Immature natural killer cell (primary cell): ENCODE data around the gene ITGAL. TPM values are rescaled to one million over a fixed set of nuclear protein-coding genes. Genes with fewer than 3 reads are reported as not detected.
"Not testable (repeated sequence)": the region's sequence is repeated elsewhere in the genome, so short reads cannot be mapped to it uniquely, and the experiment has no call there.

ENCODE experiments used
- DNase-seq, 3 donors: peaks; one replicate each; pipeline ENCODE4 v3.0.0; 2022; ENCODE audit warnings: mixed read lengths in 1 of 3
- H3K27ac Mint-ChIP-seq, 6 donors: one replicate each; pipeline ENCODE4 v1.8.0; 2020; ENCODE audit warnings: mixed read lengths in 6 of 6, mild to moderate bottlenecking in 5 of 6, inconsistent platforms in 4 of 6, moderate library complexity in 3 of 6
- H3K27me3 Mint-ChIP-seq, 3 donors: one replicate each; pipeline ENCODE4 v1.8.0; 2020 to 2021; ENCODE audit warnings: low read depth in 3 of 3, mild to moderate bottlenecking in 3 of 3, mixed read lengths in 3 of 3, moderate library complexity in 3 of 3, inconsistent platforms in 1 of 3
- H3K36me3 Mint-ChIP-seq, 3 donors: one replicate each; pipeline ENCODE4 v1.8.0; 2020; ENCODE audit warnings: mixed read lengths in 3 of 3, inconsistent platforms in 2 of 3, mild to moderate bottlenecking in 2 of 3
- H3K4me1 Mint-ChIP-seq, 2 donors: one replicate each; pipeline ENCODE4 v1.8.0; 2020; ENCODE audit warnings: inconsistent platforms in 2 of 2, mild to moderate bottlenecking in 2 of 2, mixed read lengths in 2 of 2, moderate library complexity in 1 of 2
- H3K4me3 Mint-ChIP-seq, 5 donors: one replicate each; pipeline ENCODE4 v1.8.0; 2020; ENCODE audit warnings: mild to moderate bottlenecking in 5 of 5, mixed read lengths in 5 of 5, inconsistent platforms in 3 of 5, moderate library complexity in 3 of 5
- H3K9me3 Mint-ChIP-seq, 6 donors: one replicate each; pipeline ENCODE4 v1.8.0; 2020; ENCODE audit warnings: mild to moderate bottlenecking in 6 of 6, mixed read lengths in 6 of 6, inconsistent platforms in 4 of 6, moderate library complexity in 3 of 6
- polyA plus RNA-seq, 3 donors: library from polyadenylated mRNA; unstranded; fragments of 300-500 nt; fragmentation: Illumina TruSeq; gene quantifications; one replicate each; pipeline ENCODE4 v1.2.3, GENCODE V29; 2021

ITGAL gene
- polyA plus RNA-seq, 3 donors from 2014 or later, result 218 to 488 (median 238) TPM

GRCh38 chr16:30527635-30528178 lies 55.2 kb downstream of the ITGAL start:
- peak overlapping the region; percentile 62 to 89 (median 82) for H3K27ac Mint-ChIP-seq
- no peaks in the 10 kb centered on the region for H3K9me3 Mint-ChIP-seq
- peak overlapping the region; percentile 73 to 87 (median 84) for H3K4me3 Mint-ChIP-seq
- peaks cover 18 to 21% of the 10 kb centered on the region in 2 donors for H3K4me1 Mint-ChIP-seq
- peaks cover 0 to 4% (median 0%) of the 10 kb centered on the region in 3 donors for H3K36me3 Mint-ChIP-seq
- no peak for DNase-seq
- peaks cover 2 to 4% (median 2%) of the 10 kb centered on the region in 3 donors for H3K27me3 Mint-ChIP-seq

- Mint-ChIP-seq H3K4me1 (peaks cover 24 to 27% of the 10 kb centered on the region in 2 donors), H3K27me3 (peaks cover 2 to 4% (median 3%) of the 10 kb centered on the region in 3 donors), H3K4me3 (peak overlapping the region in 2 of 5 donors; percentile 38 to 44), H3K9me3 (no peaks in the 10 kb centered on the region), H3K27ac (peak overlapping the region in 2 of 6 donors; percentile 42 to 75), H3K36me3 (peaks cover 0 to 4% (median 0%) of the 10 kb centered on the region in 3 donors)
- DNase-seq, result no peak
These were observed 56.4 kb downstream of the ITGAL start for GRCh38 chr16:30528799-30529457.

- Mint-ChIP-seq H3K9me3 (no peaks in the 10 kb centered on the region), H3K27ac (peak overlapping the region in 2 of 6 donors; percentile 6 to 72), H3K4me1 (peaks cover 31 to 34% of the 10 kb centered on the region in 2 donors), H3K4me3 (no peak overlapping the region), H3K27me3 (peaks cover 3 to 7% (median 4%) of the 10 kb centered on the region in 3 donors), H3K36me3 (peaks cover 0 to 4% (median 0%) of the 10 kb centered on the region in 3 donors)
- DNase-seq, result no peak
These were observed 57.9 kb downstream of the ITGAL start for GRCh38 chr16:30530163-30531037.

GRCh38 chr16:30532285-30533145 lies 60.0 kb downstream of the ITGAL start:
- peaks cover 0 to 4% (median under 1%) of the 10 kb centered on the region in 3 donors for H3K36me3 Mint-ChIP-seq
- H3K4me1 Mint-ChIP-seq, result peaks cover 38 to 44% of the 10 kb centered on the region in 2 donors
- H3K27ac Mint-ChIP-seq, result no peak overlapping the region
- no peaks in the 10 kb centered on the region for H3K9me3 Mint-ChIP-seq
- peaks cover 3 to 7% (median 4%) of the 10 kb centered on the region in 3 donors for H3K27me3 Mint-ChIP-seq
- DNase-seq, result no peak
- H3K4me3 Mint-ChIP-seq, result peak overlapping the region in 3 of 5 donors; percentile 55 to 64 (median 59)

- H3K4me1 Mint-ChIP-seq, result peaks cover 33 to 43% of the 10 kb centered on the region in 2 donors
- DNase-seq, result no peak
- peaks cover 3 to 7% (median 4%) of the 10 kb centered on the region in 3 donors for H3K27me3 Mint-ChIP-seq
- H3K36me3 Mint-ChIP-seq, result peaks cover 0 to 5% (median 4%) of the 10 kb centered on the region in 3 donors
- H3K9me3 Mint-ChIP-seq, result no peaks in the 10 kb centered on the region
- H3K27ac Mint-ChIP-seq, result peak overlapping the region in 4 of 6 donors; percentile 35 to 76 (median 57)
- peak overlapping the region; percentile 38 to 64 (median 56) for H3K4me3 Mint-ChIP-seq
These were observed 60.6 kb downstream of the ITGAL start for GRCh38 chr16:30533146-30533522.

GRCh38 chr16:30533748-30534367 lies 61.3 kb downstream of the ITGAL start:
- peak overlapping the region; percentile 37 to 87 (median 71) for H3K27ac Mint-ChIP-seq
- DNase-seq, result no peak
- no peaks in the 10 kb centered on the region for H3K9me3 Mint-ChIP-seq
- peak overlapping the region; percentile 76 to 92 (median 80) for H3K4me3 Mint-ChIP-seq
- H3K36me3 Mint-ChIP-seq, result peaks cover 0 to 5% (median 4%) of the 10 kb centered on the region in 3 donors
- peaks cover 29 to 38% of the 10 kb centered on the region in 2 donors for H3K4me1 Mint-ChIP-seq
- peaks cover 3 to 7% (median 4%) of the 10 kb centered on the region in 3 donors for H3K27me3 Mint-ChIP-seq

- H3K27me3 Mint-ChIP-seq, result peaks cover 3 to 7% (median 4%) of the 10 kb centered on the region in 3 donors
- peaks cover 0 to 5% (median 4%) of the 10 kb centered on the region in 3 donors for H3K36me3 Mint-ChIP-seq
- no peaks in the 10 kb centered on the region for H3K9me3 Mint-ChIP-seq
- H3K4me1 Mint-ChIP-seq, result peaks cover 27 to 36% of the 10 kb centered on the region in 2 donors
- peak within 1 kb of the TSS; percentile 91 to 98 (median 92) for H3K4me3 Mint-ChIP-seq
- H3K27ac Mint-ChIP-seq, result peak within 1 kb of the TSS; percentile 91 to 99 (median 97)
- peak; percentile 89 to 91 (median 90) for DNase-seq
These were observed 62.0 kb downstream of the ITGAL start, which contains the start of gene ZNF747 for GRCh38 chr16:30534368-30535105. ZNF747 (minus strand) TSS chr16:30534858; CDS start chr16:30534679, 179 bp downstream.

GRCh38 chr16:30535106-30535776 lies 62.7 kb downstream of the ITGAL start:
- DNase-seq, result no peak
- H3K27ac Mint-ChIP-seq, result peak overlapping the region; percentile 91 to 99 (median 97)
- no peaks in the 10 kb centered on the region for H3K9me3 Mint-ChIP-seq
- peaks cover 0 to 5% (median 4%) of the 10 kb centered on the region in 3 donors for H3K36me3 Mint-ChIP-seq
- peak overlapping the region; percentile 91 to 98 (median 92) for H3K4me3 Mint-ChIP-seq
- peaks cover 3 to 7% (median 4%) of the 10 kb centered on the region in 3 donors for H3K27me3 Mint-ChIP-seq
- H3K4me1 Mint-ChIP-seq, result peaks cover 27 to 36% of the 10 kb centered on the region in 2 donors

GRCh38 chr16:30535777-30536190 lies 63.2 kb downstream of the ITGAL start:
- H3K36me3 Mint-ChIP-seq, result peaks cover 0 to 5% (median 4%) of the 10 kb centered on the region in 3 donors
- H3K27ac Mint-ChIP-seq, result peak overlapping the region; percentile 91 to 99 (median 97)
- H3K4me3 Mint-ChIP-seq, result peak overlapping the region; percentile 91 to 98 (median 92)
- peak; percentile 35 to 41 (median 39) for DNase-seq
- H3K9me3 Mint-ChIP-seq, result no peaks in the 10 kb centered on the region
- H3K4me1 Mint-ChIP-seq, result peaks cover 27 to 36% of the 10 kb centered on the region in 2 donors
- peaks cover 2 to 7% (median 3%) of the 10 kb centered on the region in 3 donors for H3K27me3 Mint-ChIP-seq

- DNase-seq, result not testable (repeated sequence)
- peaks cover 27 to 36% of the 10 kb centered on the region in 2 donors for H3K4me1 Mint-ChIP-seq
- H3K27ac Mint-ChIP-seq, result peak overlapping the region in 5 of 6 donors; percentile 53 to 99 (median 97)
These were observed 64.0 kb downstream of the ITGAL start for GRCh38 chr16:30536391-30537024.

More at GRCh38 chr16:30536391-30537024, 64.0 kb downstream of the ITGAL start:
- not testable (repeated sequence) for H3K36me3 Mint-ChIP-seq, H3K9me3 Mint-ChIP-seq, H3K27me3 Mint-ChIP-seq
- peak overlapping the region in 4 of 5 donors; percentile 46 to 92 (median 91) for H3K4me3 Mint-ChIP-seq
